Parathyroid adenoma (tissue), 2 donors: Measurements from ENCODE around the gene TMEM164.

Experiments
- H2AFZ ChIP-seq: fragments of 300-600 bp; sonication (generic); one replicate; pipeline ENCODE4 v1.7.0; 2017; ENCODE audit warnings: antibody characterized with exemption, mild to moderate bottlenecking
- H3K27ac ChIP-seq: fragments of 300-600 bp; sonication (generic); one replicate; pipeline ENCODE4 v1.7.0; 2017
- H3K27me3 ChIP-seq: fragments of 300-600 bp; sonication (generic); one replicate; pipeline ENCODE4 v1.7.0; 2017; ENCODE audit warnings: low read length; ENCODE audit not compliant: control insufficient read depth, insufficient read depth
- H3K36me3 ChIP-seq: fragments of 300-600 bp; sonication (generic); one replicate; pipeline ENCODE4 v1.7.0; 2017; ENCODE audit warnings: low read length; ENCODE audit not compliant: control insufficient read depth, insufficient read depth
- H3K4me1 ChIP-seq: fragments of 300-600 bp; sonication (generic); one replicate; pipeline ENCODE4 v1.7.0; 2017; ENCODE audit warnings: control low read depth
- H3K4me2 ChIP-seq: fragments of 300-600 bp; sonication (generic); one replicate; pipeline ENCODE4 v1.7.0; 2017; ENCODE audit warnings: low read length
- H3K4me3 ChIP-seq: fragments of 300-600 bp; sonication (generic); one replicate; pipeline ENCODE4 v1.7.0; 2017; ENCODE audit warnings: low read depth, low read length
- H3K79me2 ChIP-seq: fragments of 300-600 bp; sonication (generic); one replicate; pipeline ENCODE4 v1.7.0; 2017; ENCODE audit warnings: control low read depth
- H3K9ac ChIP-seq: fragments of 300-600 bp; sonication (generic); one replicate; pipeline ENCODE4 v1.7.0; 2017; ENCODE audit warnings: mild to moderate bottlenecking
- H3K9me3 ChIP-seq: fragments of 300-600 bp; sonication (generic); one replicate; pipeline ENCODE4 v1.7.0; 2017; ENCODE audit warnings: low read length; ENCODE audit not compliant: control insufficient read depth
- TF ChIP-seq, protein P1 (sequence below): fragments of 300-600 bp; sonication (generic); IDR thresholded peaks from one replicate; pipeline ENCODE4 v1.7.0; 2017; ENCODE audit warnings: antibody characterized with exemption, mild to moderate bottlenecking
- donor health status: primary hyperparathyroidism.

Gene TMEM164

DNA sequence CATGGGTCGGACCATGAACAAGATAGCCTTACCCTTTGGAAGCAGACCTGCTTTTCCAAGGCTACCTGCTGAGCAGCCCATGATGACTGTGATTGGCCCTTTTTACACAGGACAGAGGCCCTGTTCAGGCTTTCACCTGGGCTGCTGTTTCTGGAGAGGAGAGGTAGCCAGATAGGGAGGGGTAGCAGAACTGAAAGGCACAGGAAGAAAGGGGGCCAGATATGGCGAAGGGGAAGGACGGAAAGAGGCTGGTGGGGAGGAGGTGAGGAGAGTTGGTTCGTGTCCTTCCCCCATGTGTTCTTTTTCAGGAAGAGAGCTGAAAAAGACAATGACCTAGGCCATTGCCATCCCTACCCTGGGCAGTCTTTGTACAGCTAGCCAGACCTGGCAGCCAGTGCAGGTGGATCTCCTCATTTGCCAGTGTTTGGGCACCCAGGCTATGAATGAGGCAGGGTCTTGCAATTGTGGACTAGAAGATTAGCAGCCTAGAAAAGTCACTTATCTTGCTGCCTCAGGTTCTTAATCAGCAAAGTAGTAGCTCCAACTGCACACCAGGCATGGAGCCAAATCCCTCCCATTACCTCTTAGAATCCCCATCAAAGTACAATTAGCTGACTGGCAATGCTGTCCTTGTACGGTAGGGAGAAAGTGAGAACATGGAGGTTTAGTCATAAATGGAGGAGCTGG is 175.4 kb downstream of the TMEM164 start:
- no peaks in the 10 kb centered on the region for H3K27me3 ChIP-seq
- no peak overlapping the region for H3K9ac ChIP-seq
- H3K4me3 ChIP-seq: no peak overlapping the region
- H3K36me3 ChIP-seq: no peaks in the 10 kb centered on the region
- no peaks in the 10 kb centered on the region for H3K9me3 ChIP-seq
- TF ChIP-seq, protein P1, sequence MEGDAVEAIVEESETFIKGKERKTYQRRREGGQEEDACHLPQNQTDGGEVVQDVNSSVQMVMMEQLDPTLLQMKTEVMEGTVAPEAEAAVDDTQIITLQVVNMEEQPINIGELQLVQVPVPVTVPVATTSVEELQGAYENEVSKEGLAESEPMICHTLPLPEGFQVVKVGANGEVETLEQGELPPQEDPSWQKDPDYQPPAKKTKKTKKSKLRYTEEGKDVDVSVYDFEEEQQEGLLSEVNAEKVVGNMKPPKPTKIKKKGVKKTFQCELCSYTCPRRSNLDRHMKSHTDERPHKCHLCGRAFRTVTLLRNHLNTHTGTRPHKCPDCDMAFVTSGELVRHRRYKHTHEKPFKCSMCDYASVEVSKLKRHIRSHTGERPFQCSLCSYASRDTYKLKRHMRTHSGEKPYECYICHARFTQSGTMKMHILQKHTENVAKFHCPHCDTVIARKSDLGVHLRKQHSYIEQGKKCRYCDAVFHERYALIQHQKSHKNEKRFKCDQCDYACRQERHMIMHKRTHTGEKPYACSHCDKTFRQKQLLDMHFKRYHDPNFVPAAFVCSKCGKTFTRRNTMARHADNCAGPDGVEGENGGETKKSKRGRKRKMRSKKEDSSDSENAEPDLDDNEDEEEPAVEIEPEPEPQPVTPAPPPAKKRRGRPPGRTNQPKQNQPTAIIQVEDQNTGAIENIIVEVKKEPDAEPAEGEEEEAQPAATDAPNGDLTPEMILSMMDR: no peak
- H2AFZ ChIP-seq: no peak overlapping the region
- H3K27ac ChIP-seq: no peak overlapping the region
- no peak overlapping the region for H3K4me2 ChIP-seq
- H3K4me1 ChIP-seq: no peaks in the 10 kb centered on the region
- no peaks in the 10 kb centered on the region for H3K79me2 ChIP-seq

DNA sequence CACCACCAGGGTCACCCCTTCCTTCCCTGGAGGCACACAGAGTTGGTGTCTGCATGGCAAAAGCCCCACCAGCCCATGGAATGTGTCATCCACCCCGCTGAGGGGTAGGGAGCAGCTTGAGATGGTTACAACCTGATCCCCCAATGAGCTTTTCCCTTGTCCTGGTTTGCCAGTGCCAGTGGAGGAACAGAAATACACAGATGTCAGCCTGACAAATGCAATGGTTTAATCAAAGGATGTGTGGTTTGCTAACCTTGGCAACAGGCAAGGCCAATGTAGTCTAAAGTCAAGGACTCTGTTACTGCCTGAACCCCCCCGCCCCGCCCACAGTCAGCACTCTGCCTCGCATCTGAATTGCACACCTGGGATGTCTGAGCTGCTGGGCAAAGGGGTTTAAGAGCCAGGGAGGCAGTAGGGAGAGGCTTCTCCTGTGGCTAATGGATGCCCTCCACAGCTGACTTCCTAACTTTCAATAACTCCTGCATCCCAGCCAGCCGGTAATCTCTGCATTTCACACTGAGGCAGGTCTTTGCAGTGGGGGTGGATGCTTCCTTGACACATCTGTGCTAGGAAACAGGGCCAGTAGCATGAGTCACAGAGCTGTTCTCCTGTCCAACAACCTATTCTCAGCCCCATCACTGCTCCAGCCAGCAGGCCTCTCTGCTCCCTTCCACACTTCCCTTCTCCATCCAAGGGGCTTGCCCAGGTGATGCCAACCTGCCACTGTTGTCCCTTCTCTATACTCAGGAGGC is 177.4 kb downstream of the TMEM164 start:
- Histone ChIP-seq H3K36me3 (no peaks in the 10 kb centered on the region), H3K9me3 (no peaks in the 10 kb centered on the region), H3K27me3 (no peaks in the 10 kb centered on the region), H3K79me2 (no peaks in the 10 kb centered on the region), H3K4me3 (no peak overlapping the region), H3K4me2 (no peak overlapping the region), H3K4me1 (no peaks in the 10 kb centered on the region), H3K27ac (no peak overlapping the region), H2AFZ (no peak overlapping the region), H3K9ac (no peak overlapping the region)
- TF ChIP-seq, protein P1: no peak

DNA sequence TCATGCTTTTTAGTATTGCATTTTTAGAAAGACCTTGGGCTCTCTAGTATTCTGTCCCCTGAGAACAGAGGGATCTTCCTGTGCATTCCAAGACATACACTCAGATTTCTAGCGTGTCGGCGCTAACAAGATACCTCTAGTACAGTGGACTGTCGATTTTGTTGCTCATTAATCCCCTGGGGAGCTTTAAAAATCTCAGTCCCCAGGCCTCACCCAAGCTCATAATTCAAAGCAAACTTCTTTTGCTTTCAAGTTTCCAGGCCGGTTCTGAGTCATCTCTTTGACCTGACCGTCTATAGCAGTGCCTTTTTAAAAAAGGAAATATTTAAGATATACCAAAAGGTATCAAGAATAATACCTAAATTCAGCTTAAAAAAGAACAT is 178.0 kb downstream of the TMEM164 start:
- Histone ChIP-seq H3K4me1 (no peaks in the 10 kb centered on the region), H3K27me3 (no peaks in the 10 kb centered on the region), H3K9me3 (no peaks in the 10 kb centered on the region), H3K79me2 (no peaks in the 10 kb centered on the region), H3K4me2 (no peak overlapping the region), H3K9ac (no peak overlapping the region), H3K4me3 (no peak overlapping the region), H2AFZ (no peak overlapping the region), H3K27ac (no peak overlapping the region), H3K36me3 (no peaks in the 10 kb centered on the region)
- TF ChIP-seq, protein P1: no peak

DNA sequence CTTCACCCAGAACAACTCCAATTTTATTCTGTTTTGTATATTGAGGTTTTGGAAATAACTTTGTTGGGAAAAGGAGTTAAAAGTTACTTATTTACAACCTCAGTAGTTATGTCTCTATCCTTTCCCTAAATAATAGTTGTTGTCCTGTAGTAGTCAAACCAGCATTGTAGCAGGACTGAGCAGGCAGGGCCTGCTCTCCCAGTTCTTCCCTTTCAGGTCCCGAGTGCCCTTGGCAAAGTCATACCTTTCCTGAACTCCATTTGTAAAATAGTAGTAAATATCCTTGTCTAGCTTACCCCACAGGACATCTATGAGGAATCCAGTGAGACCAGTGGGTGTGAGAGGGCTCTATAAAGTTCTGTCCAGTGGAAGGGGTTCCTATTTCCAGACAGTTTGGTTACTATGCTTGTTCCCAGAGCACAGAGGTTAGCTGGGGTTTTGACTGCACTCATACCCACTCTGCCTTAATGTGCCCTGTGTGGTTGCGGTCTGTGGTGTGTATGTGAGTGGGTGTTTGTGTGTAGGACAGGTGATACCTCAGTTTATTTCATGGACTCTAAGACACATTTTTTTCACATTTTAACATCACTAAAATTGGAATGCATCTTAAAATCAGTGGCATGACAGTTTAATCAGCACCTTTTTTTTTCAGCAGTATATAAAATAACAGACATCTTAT is 178.7 kb downstream of the TMEM164 start:
- no peaks in the 10 kb centered on the region for H3K79me2 ChIP-seq
- no peaks in the 10 kb centered on the region for H3K27me3 ChIP-seq
- no peaks in the 10 kb centered on the region for H3K9me3 ChIP-seq
- no peak overlapping the region for H3K4me2 ChIP-seq
- TF ChIP-seq, protein P1: no peak
- H3K27ac ChIP-seq: no peak overlapping the region
- no peak overlapping the region for H2AFZ ChIP-seq
- no peak overlapping the region for H3K9ac ChIP-seq
- H3K36me3 ChIP-seq: no peaks in the 10 kb centered on the region
- H3K4me1 ChIP-seq: no peaks in the 10 kb centered on the region
- H3K4me3 ChIP-seq: no peak overlapping the region
